ENCODE results near the gene ACER2. TPM values are rescaled to one million over a fixed set of nuclear protein-coding genes. Genes with fewer than 3 reads are reported as not detected.

ACER2 gene
- total and polyA plus RNA-seq, 2 donors: 5.1 to 57.7 TPM

- 92% methylated on average over 3 of the region's 3 CpGs for WGBS
- Histone ChIP-seq H3K4me3 (ENCODE audit: low read depth, low read length) (no peak overlapping the region), H3K27ac (ENCODE audit: low read depth) (no peak overlapping the region), H3K36me3 (ENCODE audit: insufficient read depth) (no peaks in the 10 kb centered on the region), H3K4me1 (ENCODE audit: insufficient read depth) (no peaks in the 10 kb centered on the region)
- no peak for DNase-seq (ENCODE audit: extremely low spot score)
Measured at GRCh38 chr9:19469271-19469670, 60.5 kb downstream of the ACER2 start.

- 61% methylated on average over 5 of the region's 5 CpGs for WGBS
- DNase-seq (ENCODE audit: extremely low spot score): no peak
- H3K36me3 ChIP-seq (ENCODE audit: insufficient read depth): no peaks in the 10 kb centered on the region
Measured at GRCh38 chr9:19470567-19470966, 61.8 kb downstream of the ACER2 start.

GRCh38 chr9:19470981-19471650 is 62.3 kb downstream of the ACER2 start:
- WGBS: 57% methylated on average over 10 of the region's 10 CpGs
- no peak overlapping the region for H3K4me3 ChIP-seq (ENCODE audit: low read depth, low read length)
- H3K27ac ChIP-seq (ENCODE audit: low read depth): no peak overlapping the region
- DNase-seq (ENCODE audit: extremely low spot score): no peak
- H3K4me1 ChIP-seq (ENCODE audit: insufficient read depth): no peaks in the 10 kb centered on the region
- H3K36me3 ChIP-seq (ENCODE audit: insufficient read depth): no peaks in the 10 kb centered on the region

More at GRCh38 chr9:19470567-19470966, 61.8 kb downstream of the ACER2 start:
- Histone ChIP-seq H3K4me3 (ENCODE audit: low read depth, low read length) (no peak overlapping the region), H3K27ac (ENCODE audit: low read depth) (no peak overlapping the region), H3K4me1 (ENCODE audit: insufficient read depth) (no peaks in the 10 kb centered on the region)

GRCh38 chr9:19471737-19472648 is 63.2 kb downstream of the ACER2 start:
- Histone ChIP-seq H3K4me1 (ENCODE audit: insufficient read depth) (no peaks in the 10 kb centered on the region), H3K27ac (ENCODE audit: low read depth) (no peak overlapping the region), H3K36me3 (ENCODE audit: insufficient read depth) (no peaks in the 10 kb centered on the region), H3K4me3 (ENCODE audit: low read depth, low read length) (no peak overlapping the region)
- 15% methylated on average over 18 of the region's 18 CpGs for WGBS
- DNase-seq (ENCODE audit: extremely low spot score): no peak

- no peaks in the 10 kb centered on the region for H3K4me1 ChIP-seq (ENCODE audit: insufficient read depth)
Measured at GRCh38 chr9:19473605-19474004, 64.8 kb downstream of the ACER2 start.

GRCh38 chr9:19479874-19480273 is 71.1 kb downstream of the ACER2 start:
- Histone ChIP-seq H3K4me3 (ENCODE audit: low read depth, low read length) (no peak overlapping the region), H3K27ac (ENCODE audit: low read depth) (no peak overlapping the region), H3K36me3 (ENCODE audit: insufficient read depth) (no peaks in the 10 kb centered on the region), H3K4me1 (ENCODE audit: insufficient read depth) (no peaks in the 10 kb centered on the region)
- DNase-seq (ENCODE audit: extremely low spot score): no peak

More at GRCh38 chr9:19473605-19474004, 64.8 kb downstream of the ACER2 start:
- no peak overlapping the region for H3K27ac ChIP-seq (ENCODE audit: low read depth)
- DNase-seq (ENCODE audit: extremely low spot score): no peak
- no peak overlapping the region for H3K4me3 ChIP-seq (ENCODE audit: low read depth, low read length)
- no peaks in the 10 kb centered on the region for H3K36me3 ChIP-seq (ENCODE audit: insufficient read depth)

GRCh38 chr9:19480345-19480744 is 71.5 kb downstream of the ACER2 start:
- no peak for DNase-seq (ENCODE audit: extremely low spot score)
- H3K4me3 ChIP-seq (ENCODE audit: low read depth, low read length): no peak overlapping the region
- 87% methylated on average over 7 of the region's 7 CpGs for WGBS

GRCh38 chr9:19481121-19481870 is 72.5 kb downstream of the ACER2 start:
- no peaks in the 10 kb centered on the region for H3K4me1 ChIP-seq (ENCODE audit: insufficient read depth)
- no peak overlapping the region for H3K4me3 ChIP-seq (ENCODE audit: low read depth, low read length)
- H3K27ac ChIP-seq (ENCODE audit: low read depth): no peak overlapping the region
- no peaks in the 10 kb centered on the region for H3K36me3 ChIP-seq (ENCODE audit: insufficient read depth)
- DNase-seq (ENCODE audit: extremely low spot score): no peak
- WGBS: 63% methylated on average over 10 of the region's 10 CpGs

More at GRCh38 chr9:19480345-19480744, 71.5 kb downstream of the ACER2 start:
- H3K36me3 ChIP-seq (ENCODE audit: insufficient read depth): no peaks in the 10 kb centered on the region
- H3K4me1 ChIP-seq (ENCODE audit: insufficient read depth): no peaks in the 10 kb centered on the region
- H3K27ac ChIP-seq (ENCODE audit: low read depth): no peak overlapping the region

- Histone ChIP-seq H3K27ac (ENCODE audit: low read depth) (no peak overlapping the region), H3K4me1 (ENCODE audit: insufficient read depth) (no peaks in the 10 kb centered on the region), H3K36me3 (ENCODE audit: insufficient read depth) (no peaks in the 10 kb centered on the region), H3K4me3 (ENCODE audit: low read depth, low read length) (no peak overlapping the region)
- DNase-seq (ENCODE audit: extremely low spot score): no peak
- WGBS: 74% methylated on average over 9 of the region's 9 CpGs
Measured at GRCh38 chr9:19481971-19482404, 73.2 kb downstream of the ACER2 start.

GRCh38 chr9:19484699-19485098 is 75.9 kb downstream of the ACER2 start:
- H3K4me1 ChIP-seq (ENCODE audit: insufficient read depth): no peaks in the 10 kb centered on the region
- DNase-seq (ENCODE audit: extremely low spot score): no peak
- no peak overlapping the region for H3K4me3 ChIP-seq (ENCODE audit: low read depth, low read length)
- H3K27ac ChIP-seq (ENCODE audit: low read depth): no peak overlapping the region
- 72% methylated on average over 1 of the region's 1 CpG for WGBS
- no peaks in the 10 kb centered on the region for H3K36me3 ChIP-seq (ENCODE audit: insufficient read depth)

- Histone ChIP-seq H3K27ac (ENCODE audit: low read depth) (no peak overlapping the region), H3K4me1 (ENCODE audit: insufficient read depth) (no peaks in the 10 kb centered on the region)
- no peak for DNase-seq (ENCODE audit: extremely low spot score)
Measured at GRCh38 chr9:19485193-19485592, 76.4 kb downstream of the ACER2 start.

GRCh38 chr9:19486803-19487202 is 78.0 kb downstream of the ACER2 start:
- WGBS: 85% methylated on average over 3 of the region's 3 CpGs
- no peaks in the 10 kb centered on the region for H3K36me3 ChIP-seq (ENCODE audit: insufficient read depth)

More at GRCh38 chr9:19485193-19485592, 76.4 kb downstream of the ACER2 start:
- Histone ChIP-seq H3K36me3 (ENCODE audit: insufficient read depth) (no peaks in the 10 kb centered on the region), H3K4me3 (ENCODE audit: low read depth, low read length) (no peak overlapping the region)
- WGBS: 79% methylated on average over 2 of the region's 2 CpGs

GRCh38 chr9:19488721-19489120 is 79.9 kb downstream of the ACER2 start:
- Histone ChIP-seq H3K36me3 (ENCODE audit: insufficient read depth) (no peaks in the 10 kb centered on the region), H3K27ac (ENCODE audit: low read depth) (no peak overlapping the region), H3K4me3 (ENCODE audit: low read depth, low read length) (no peak overlapping the region), H3K4me1 (ENCODE audit: insufficient read depth) (no peaks in the 10 kb centered on the region)
- no peak for DNase-seq (ENCODE audit: extremely low spot score)
- WGBS: 87% methylated on average over 2 of the region's 2 CpGs

More at GRCh38 chr9:19486803-19487202, 78.0 kb downstream of the ACER2 start:
- Histone ChIP-seq H3K4me1 (ENCODE audit: insufficient read depth) (no peaks in the 10 kb centered on the region), H3K27ac (ENCODE audit: low read depth) (no peak overlapping the region), H3K4me3 (ENCODE audit: low read depth, low read length) (no peak overlapping the region)
- no peak for DNase-seq (ENCODE audit: extremely low spot score)

Data from urinary bladder (tissue), 4 donors.